ENCODE measurements around the gene ZNF226. TPM values are rescaled to one million over a fixed set of nuclear protein-coding genes. Genes with fewer than 3 reads are reported as not detected.
"Not testable (repeated sequence)": the region's sequence is repeated elsewhere in the genome, so short reads cannot be mapped to it uniquely, and the experiment has no call there.

ZNF226 gene
- total and polyA plus RNA-seq, 4 donors, result 11.4 to 34.4 (median 15.3) TPM

- TF ChIP-seq, protein P1, sequence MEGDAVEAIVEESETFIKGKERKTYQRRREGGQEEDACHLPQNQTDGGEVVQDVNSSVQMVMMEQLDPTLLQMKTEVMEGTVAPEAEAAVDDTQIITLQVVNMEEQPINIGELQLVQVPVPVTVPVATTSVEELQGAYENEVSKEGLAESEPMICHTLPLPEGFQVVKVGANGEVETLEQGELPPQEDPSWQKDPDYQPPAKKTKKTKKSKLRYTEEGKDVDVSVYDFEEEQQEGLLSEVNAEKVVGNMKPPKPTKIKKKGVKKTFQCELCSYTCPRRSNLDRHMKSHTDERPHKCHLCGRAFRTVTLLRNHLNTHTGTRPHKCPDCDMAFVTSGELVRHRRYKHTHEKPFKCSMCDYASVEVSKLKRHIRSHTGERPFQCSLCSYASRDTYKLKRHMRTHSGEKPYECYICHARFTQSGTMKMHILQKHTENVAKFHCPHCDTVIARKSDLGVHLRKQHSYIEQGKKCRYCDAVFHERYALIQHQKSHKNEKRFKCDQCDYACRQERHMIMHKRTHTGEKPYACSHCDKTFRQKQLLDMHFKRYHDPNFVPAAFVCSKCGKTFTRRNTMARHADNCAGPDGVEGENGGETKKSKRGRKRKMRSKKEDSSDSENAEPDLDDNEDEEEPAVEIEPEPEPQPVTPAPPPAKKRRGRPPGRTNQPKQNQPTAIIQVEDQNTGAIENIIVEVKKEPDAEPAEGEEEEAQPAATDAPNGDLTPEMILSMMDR (IDR thresholded peaks at IDR 0.05; ENCODE audit: control extremely low read depth, extremely low read depth), result no peak
- DNase-seq, result peak in 2 of 3 donors; percentile 16 to 54
- H3K36me3 ChIP-seq (ENCODE audit: control insufficient read depth in 4 of 4, insufficient read depth in 4 of 4, low read length in 4 of 4), result peaks cover 11 to 24% (median 15%) of the 10 kb centered on the region in 4 donors
- H3K4me3 ChIP-seq, result peak overlapping the region; percentile 87
- no peak for ATAC-seq (ENCODE audit: insufficient read depth, low FRiP score)
- H3K27ac ChIP-seq (ENCODE audit: low read depth in 1 of 2, low read length in 1 of 2), result peak overlapping the region; percentile 87 to 94
- H3K9ac ChIP-seq (ENCODE audit: insufficient read depth in 1 of 2, low read length in 2 of 2), result peak overlapping the region; percentile 85 to 94
- H3K9me3 ChIP-seq (ENCODE audit: control insufficient read depth in 4 of 4, insufficient read depth in 3 of 4, low read length in 3 of 4), result peaks cover 0 to 13% (median 1%) of the 10 kb centered on the region in 4 donors
- peaks cover 0 to 10% (median 7%) of the 10 kb centered on the region in 5 donors for H3K4me1 ChIP-seq (ENCODE audit: control insufficient read depth in 5 of 5, insufficient read depth in 5 of 5, low read length in 5 of 5)
- 4 to 5% methylated on average over 15 of the region's 15 CpGs for WGBS, 2 donors
- H3K27me3 ChIP-seq (ENCODE audit: control insufficient read depth in 3 of 3, insufficient read depth in 3 of 3, low read length in 2 of 3), result no peaks in the 10 kb centered on the region
Observed at GRCh38 chr19:44212866-44213346, 48.0 kb downstream of the ZNF226 start.

GRCh38 chr19:44219926-44220325 lies 55.0 kb downstream of the ZNF226 start:
- H3K4me3 ChIP-seq; H3K9ac ChIP-seq (ENCODE audit: insufficient read depth in 1 of 2, low read length in 2 of 2); ATAC-seq (ENCODE audit: insufficient read depth, low FRiP score); H3K4me1 ChIP-seq (ENCODE audit: control insufficient read depth in 5 of 5, insufficient read depth in 5 of 5, low read length in 5 of 5); H3K27ac ChIP-seq (ENCODE audit: low read depth in 1 of 2, low read length in 1 of 2); DNase-seq; H3K27me3 ChIP-seq (ENCODE audit: control insufficient read depth in 3 of 3, insufficient read depth in 3 of 3, low read length in 2 of 3): not testable (repeated sequence)
- peaks cover 0 to 14% (median 1%) of the 10 kb centered on the region in 4 donors for H3K9me3 ChIP-seq (ENCODE audit: control insufficient read depth in 4 of 4, insufficient read depth in 3 of 4, low read length in 3 of 4)
- peaks cover 6 to 32% (median 16%) of the 10 kb centered on the region in 4 donors for H3K36me3 ChIP-seq (ENCODE audit: control insufficient read depth in 4 of 4, insufficient read depth in 4 of 4, low read length in 4 of 4)
- WGBS, 2 donors, result 91 to 100% methylated on average over 1 to 3 of the region's 3 CpGs

DNA sequence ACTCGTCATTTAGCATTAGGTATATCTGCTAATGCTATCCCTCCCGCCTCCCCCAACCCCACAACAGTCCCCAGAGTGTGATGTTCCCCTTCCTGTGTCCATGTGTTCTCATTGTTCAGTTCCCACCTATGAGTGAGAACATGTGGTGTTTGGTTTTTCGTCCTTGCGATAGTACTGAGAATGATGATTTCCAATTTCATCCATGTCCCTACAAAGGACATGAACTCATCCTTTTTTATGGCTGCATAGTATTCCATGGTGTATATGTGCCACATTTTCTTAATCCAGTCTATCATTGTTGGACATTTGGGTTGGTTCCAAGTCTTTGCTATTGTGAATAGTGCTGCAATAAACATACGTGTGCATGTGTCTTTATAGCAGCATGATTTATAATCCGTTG lies 55.9 kb downstream of the ZNF226 start:
- 96 to 99% methylated on average over 6 of the region's 6 CpGs for WGBS, 2 donors
- peaks cover 4 to 30% (median 15%) of the 10 kb centered on the region in 4 donors for H3K36me3 ChIP-seq (ENCODE audit: control insufficient read depth in 4 of 4, insufficient read depth in 4 of 4, low read length in 4 of 4)
- not testable (repeated sequence) for H3K4me1 ChIP-seq (ENCODE audit: control insufficient read depth in 5 of 5, insufficient read depth in 5 of 5, low read length in 5 of 5); DNase-seq; H3K9me3 ChIP-seq (ENCODE audit: control insufficient read depth in 4 of 4, insufficient read depth in 3 of 4, low read length in 3 of 4); H3K4me3 ChIP-seq; H3K27ac ChIP-seq (ENCODE audit: low read depth in 1 of 2, low read length in 1 of 2); ATAC-seq (ENCODE audit: insufficient read depth, low FRiP score); H3K27me3 ChIP-seq (ENCODE audit: control insufficient read depth in 3 of 3, insufficient read depth in 3 of 3, low read length in 2 of 3); H3K9ac ChIP-seq (ENCODE audit: insufficient read depth in 1 of 2, low read length in 2 of 2)

DNA sequence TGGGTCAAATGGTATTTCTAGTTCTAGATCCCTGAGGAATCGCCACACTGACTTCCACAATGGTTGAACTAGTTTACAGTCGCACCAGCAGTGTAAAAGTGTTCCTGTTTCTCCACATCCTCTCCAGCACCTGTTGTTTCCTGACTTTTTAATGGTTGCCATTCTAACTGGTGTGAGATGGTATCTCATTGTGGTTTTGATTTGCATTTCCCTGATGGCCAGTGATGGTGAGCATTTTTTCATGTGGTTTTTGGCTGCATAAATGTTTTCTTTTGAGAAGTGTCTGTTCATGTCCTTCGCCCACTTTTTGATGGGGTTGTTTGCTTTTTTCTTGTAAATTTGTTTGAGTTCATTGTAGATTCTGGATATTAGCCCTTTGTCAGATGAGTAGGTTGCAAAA lies 56.4 kb downstream of the ZNF226 start:
- H3K27me3 ChIP-seq (ENCODE audit: control insufficient read depth in 3 of 3, insufficient read depth in 3 of 3, low read length in 2 of 3); H3K9ac ChIP-seq (ENCODE audit: insufficient read depth in 1 of 2, low read length in 2 of 2); ATAC-seq (ENCODE audit: insufficient read depth, low FRiP score); H3K4me1 ChIP-seq (ENCODE audit: control insufficient read depth in 5 of 5, insufficient read depth in 5 of 5, low read length in 5 of 5); H3K4me3 ChIP-seq; H3K27ac ChIP-seq (ENCODE audit: low read depth in 1 of 2, low read length in 1 of 2); DNase-seq: not testable (repeated sequence)
- WGBS, 2 donors, result 89% methylated on average over 2 to 3 of the region's 3 CpGs
- H3K9me3 ChIP-seq (ENCODE audit: control insufficient read depth in 4 of 4, insufficient read depth in 3 of 4, low read length in 3 of 4), result peaks cover 0 to 15% (median 1%) of the 10 kb centered on the region in 4 donors
- peaks cover 4 to 28% (median 15%) of the 10 kb centered on the region in 4 donors for H3K36me3 ChIP-seq (ENCODE audit: control insufficient read depth in 4 of 4, insufficient read depth in 4 of 4, low read length in 4 of 4)

Other genes with a start within 250 kb of the ZNF226 start
- 10 to 100 TPM in 1 of 2 donors, 1 to 10 TPM in 1; 9.9 to 20.6 TPM for gene ZNF45, start 229.8 kb upstream of the ZNF226 start, total RNA-seq
- gene ZNF45, start 229.8 kb upstream of the ZNF226 start, polyA plus RNA-seq, result 1 to 10 TPM; 2.8 to 6.2 TPM
- 10 to 100 TPM in 1 of 2 donors, 1 to 10 TPM in 1; 2.6 to 13.1 TPM for gene ZNF221, start 213.9 kb upstream of the ZNF226 start, total RNA-seq
- gene ZNF221, start 213.9 kb upstream of the ZNF226 start, polyA plus RNA-seq, result under 1 TPM; 0.71 to 0.81 TPM
- gene ZNF155, start 180.9 kb upstream of the ZNF226 start, total RNA-seq, result 1 to 10 TPM; 4.7 to 7.8 TPM
- 1 to 10 TPM; 4.4 to 4.7 TPM for gene ZNF155, start 180.9 kb upstream of the ZNF226 start, polyA plus RNA-seq
- gene ZNF230, start 162.1 kb upstream of the ZNF226 start, total RNA-seq, result 1 to 10 TPM; 4.2 to 7.3 TPM
- gene ZNF230, start 162.1 kb upstream of the ZNF226 start, polyA plus RNA-seq, result 1 to 10 TPM; 1.7 to 5.6 TPM
- gene ZNF222, start 139.7 kb upstream of the ZNF226 start, total RNA-seq, result 1 to 10 TPM; 3.4 to 5.9 TPM
- 1 to 10 TPM; 2.5 to 4.6 TPM for gene ZNF222, start 139.7 kb upstream of the ZNF226 start, polyA plus RNA-seq
- gene ZNF223, start 113.1 kb upstream of the ZNF226 start, total RNA-seq, result 1 to 10 TPM; 5.6 to 9.6 TPM
- gene ZNF223, start 113.1 kb upstream of the ZNF226 start, polyA plus RNA-seq, result 1 to 10 TPM; 2.8 to 3.9 TPM
- gene ZNF284, start 92.9 kb upstream of the ZNF226 start, total RNA-seq, result 1 to 10 TPM; 2.1 to 4.1 TPM
- 1 to 10 TPM in 1 of 2 donors, under 1 TPM in 1; 0.62 to 1.0 TPM for gene ZNF284, start 92.9 kb upstream of the ZNF226 start, polyA plus RNA-seq
- 10 to 100 TPM; 19.8 to 63.7 TPM for gene ZNF224, start 70.7 kb upstream of the ZNF226 start, total RNA-seq
- 10 to 100 TPM; 11.2 to 18.7 TPM for gene ZNF224, start 70.7 kb upstream of the ZNF226 start, polyA plus RNA-seq
- gene ZNF225, start 51.7 kb upstream of the ZNF226 start, total RNA-seq, result 1 to 10 TPM; 3.6 to 9.8 TPM
- 1 to 10 TPM; 1.4 TPM for gene ZNF225, start 51.7 kb upstream of the ZNF226 start, polyA plus RNA-seq
- gene ZNF234, start 23.5 kb upstream of the ZNF226 start, total RNA-seq, result 10 to 100 TPM in 1 of 2 donors, 1 to 10 TPM in 1; 9.7 to 16.2 TPM
- 1 to 10 TPM; 2.6 to 3.2 TPM for gene ZNF234, start 23.5 kb upstream of the ZNF226 start, polyA plus RNA-seq
- gene ZNF227, start 47.4 kb downstream of the ZNF226 start, total RNA-seq, result 10 to 100 TPM; 15.1 to 41.5 TPM
- 1 to 10 TPM; 2.7 to 4.9 TPM for gene ZNF227, start 47.4 kb downstream of the ZNF226 start, polyA plus RNA-seq
- gene ZNF233, start 94.8 kb downstream of the ZNF226 start, total RNA-seq, result 1 to 10 TPM in 1 of 2 donors, under 1 TPM in 1; 0.40 to 2.5 TPM
- under 1 TPM; 0.10 to 0.32 TPM for gene ZNF233, start 94.8 kb downstream of the ZNF226 start, polyA plus RNA-seq
- gene ZNF235, start 139.9 kb downstream of the ZNF226 start, total RNA-seq, result 10 to 100 TPM in 1 of 2 donors, 1 to 10 TPM in 1; 4.7 to 18.9 TPM
- gene ZNF235, start 139.9 kb downstream of the ZNF226 start, polyA plus RNA-seq, result 1 to 10 TPM; 1.6 to 2.8 TPM
- 10 to 100 TPM in 1 of 2 donors, 1 to 10 TPM in 1; 4.1 to 11.3 TPM for gene ZNF112, start 191.6 kb downstream of the ZNF226 start, total RNA-seq
- 1 to 10 TPM; 1.0 to 1.1 TPM for gene ZNF112, start 191.6 kb downstream of the ZNF226 start, polyA plus RNA-seq
- gene ZNF285, start 236.5 kb downstream of the ZNF226 start, total RNA-seq, result 1 to 10 TPM; 1.4 to 6.4 TPM
- gene ZNF285, start 236.5 kb downstream of the ZNF226 start, polyA plus RNA-seq, result under 1 TPM; 0.56 to 0.63 TPM

Data from lung (tissue), 12 donors.